OCI-LY7 (cell line): ENCODE results near the gene MTM1.

ENCODE experiments used
- EZH2phosphoT487 ChIP-seq: fragments of 200-600 bp; sonication (generic); IDR thresholded peaks from 2 replicates; pipeline ENCODE4 v1.6.1; 2018; ENCODE audit warnings: low read depth, borderline replicate concordance, mild to moderate bottlenecking, mixed run types, antibody characterized with exemption, low read length, moderate library complexity, mixed read lengths
- TF ChIP-seq, protein P1 (sequence below): fragments of 200-600 bp; sonication (generic); conservative IDR thresholded peaks from 2 replicates; pipeline ENCODE4 v1.5.1; 2014; ENCODE audit warnings: mild to moderate bottlenecking, antibody characterized with exemption, low read length, moderate library complexity, mixed read lengths

DNA sequence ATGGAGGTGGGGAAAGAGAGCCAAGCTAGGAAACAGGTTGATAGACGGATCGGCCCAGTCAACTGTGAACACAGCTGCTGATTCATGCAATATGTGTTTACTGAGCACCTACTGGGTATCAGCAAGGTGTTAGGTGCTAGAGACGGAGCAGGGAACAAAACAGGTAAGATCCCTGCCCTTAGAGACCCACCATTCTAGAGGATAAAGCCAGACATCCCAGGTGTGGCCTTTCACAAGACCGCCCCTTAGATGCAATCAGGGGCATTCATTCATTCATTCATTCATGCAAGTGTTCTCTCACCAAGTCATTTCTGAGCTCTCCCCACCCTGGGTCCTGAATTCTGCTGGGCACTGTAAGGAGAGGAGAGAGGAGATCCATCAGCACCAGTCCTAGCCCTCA is 20.2 kb upstream of the MTM1 start:
- TF ChIP-seq, protein P1, sequence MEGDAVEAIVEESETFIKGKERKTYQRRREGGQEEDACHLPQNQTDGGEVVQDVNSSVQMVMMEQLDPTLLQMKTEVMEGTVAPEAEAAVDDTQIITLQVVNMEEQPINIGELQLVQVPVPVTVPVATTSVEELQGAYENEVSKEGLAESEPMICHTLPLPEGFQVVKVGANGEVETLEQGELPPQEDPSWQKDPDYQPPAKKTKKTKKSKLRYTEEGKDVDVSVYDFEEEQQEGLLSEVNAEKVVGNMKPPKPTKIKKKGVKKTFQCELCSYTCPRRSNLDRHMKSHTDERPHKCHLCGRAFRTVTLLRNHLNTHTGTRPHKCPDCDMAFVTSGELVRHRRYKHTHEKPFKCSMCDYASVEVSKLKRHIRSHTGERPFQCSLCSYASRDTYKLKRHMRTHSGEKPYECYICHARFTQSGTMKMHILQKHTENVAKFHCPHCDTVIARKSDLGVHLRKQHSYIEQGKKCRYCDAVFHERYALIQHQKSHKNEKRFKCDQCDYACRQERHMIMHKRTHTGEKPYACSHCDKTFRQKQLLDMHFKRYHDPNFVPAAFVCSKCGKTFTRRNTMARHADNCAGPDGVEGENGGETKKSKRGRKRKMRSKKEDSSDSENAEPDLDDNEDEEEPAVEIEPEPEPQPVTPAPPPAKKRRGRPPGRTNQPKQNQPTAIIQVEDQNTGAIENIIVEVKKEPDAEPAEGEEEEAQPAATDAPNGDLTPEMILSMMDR: no peak
- TF ChIP-seq EZH2phosphoT487: no peak
